Activated T-helper 17 cell treated with anti-CD3 and anti-CD28 coated beads, Interleukin-2, amount 50 U/mL, for 72 hours (primary cell): ENCODE data around the gene CTNND2. TPM values are rescaled to one million over a fixed set of nuclear protein-coding genes. Genes with fewer than 3 reads are reported as not detected.

Experiments
- ATAC-seq: fragments of 150-1000 bp; cut with Tn5 transposase; replicated peaks from 2 replicates; pipeline ENCODE4 v1.10.0; 2021; ENCODE audit warnings: mild to moderate bottlenecking, moderate library complexity
- H3K27ac Mint-ChIP-seq: one replicate; pipeline ENCODE4 v1.8.0; 2022; ENCODE audit warnings: mixed read lengths
- H3K27me3 Mint-ChIP-seq: one replicate; pipeline ENCODE4 v1.8.0; 2022; ENCODE audit warnings: mixed read lengths
- H3K36me3 Mint-ChIP-seq: one replicate; pipeline ENCODE4 v1.8.0; 2022; ENCODE audit warnings: low read depth, mild to moderate bottlenecking, mixed read lengths
- H3K4me1 Mint-ChIP-seq: one replicate; pipeline ENCODE4 v1.8.0; 2022; ENCODE audit warnings: mixed read lengths
- H3K4me3 Mint-ChIP-seq: one replicate; pipeline ENCODE4 v1.8.0; 2022; ENCODE audit warnings: mild to moderate bottlenecking, mixed read lengths
- H3K9me3 Mint-ChIP-seq: one replicate; pipeline ENCODE4 v1.8.0; 2022; ENCODE audit warnings: mixed read lengths
- total RNA-seq, 2 donors: library from RNA; stranded (reverse); gene quantifications; one replicate each; pipeline ENCODE4 v1.2.3, GENCODE V29; 2022

The CTNND2 gene
- total RNA-seq, 2 donors from 2014 or later = 0.21 to 0.39 TPM

GRCh38 chr5:11277323-11277722 lies 626.9 kb downstream of the CTNND2 start:
- Mint-ChIP-seq H3K27me3 (peaks cover 13% of the 10 kb centered on the region), H3K27ac (no peak overlapping the region), H3K36me3 (no peaks in the 10 kb centered on the region), H3K4me1 (no peaks in the 10 kb centered on the region), H3K9me3 (peaks cover 4% of the 10 kb centered on the region), H3K4me3 (no peak overlapping the region)
- no peak for ATAC-seq

- ATAC-seq = no peak
- Mint-ChIP-seq H3K27ac (no peak overlapping the region), H3K27me3 (peaks cover 16% of the 10 kb centered on the region), H3K4me3 (no peak overlapping the region), H3K36me3 (no peaks in the 10 kb centered on the region), H3K9me3 (no peaks in the 10 kb centered on the region), H3K4me1 (no peaks in the 10 kb centered on the region)
These were observed 630.9 kb downstream of the CTNND2 start for GRCh38 chr5:11273180-11273903.

- Mint-ChIP-seq H3K9me3 (no peaks in the 10 kb centered on the region), H3K27ac (no peak overlapping the region), H3K4me1 (no peaks in the 10 kb centered on the region), H3K36me3 (no peaks in the 10 kb centered on the region), H3K27me3 (peaks cover 11% of the 10 kb centered on the region), H3K4me3 (no peak overlapping the region)
- ATAC-seq = no peak
These were observed 634.7 kb downstream of the CTNND2 start for GRCh38 chr5:11269515-11269914.

GRCh38 chr5:11268891-11269290 lies 635.4 kb downstream of the CTNND2 start:
- Mint-ChIP-seq H3K27me3 (peaks cover 9% of the 10 kb centered on the region), H3K4me3 (no peak overlapping the region), H3K27ac (no peak overlapping the region), H3K9me3 (no peaks in the 10 kb centered on the region), H3K4me1 (no peaks in the 10 kb centered on the region), H3K36me3 (no peaks in the 10 kb centered on the region)
- ATAC-seq = no peak

- no peak overlapping the region for H3K4me3 Mint-ChIP-seq
- no peaks in the 10 kb centered on the region for H3K36me3 Mint-ChIP-seq
- no peaks in the 10 kb centered on the region for H3K27me3 Mint-ChIP-seq
- no peaks in the 10 kb centered on the region for H3K9me3 Mint-ChIP-seq
- H3K27ac Mint-ChIP-seq = no peak overlapping the region
- no peak for ATAC-seq
- H3K4me1 Mint-ChIP-seq = no peaks in the 10 kb centered on the region
These were observed 637.9 kb downstream of the CTNND2 start for GRCh38 chr5:11266331-11266730.

GRCh38 chr5:11261241-11261640 lies 643.0 kb downstream of the CTNND2 start:
- no peak for ATAC-seq
- H3K27ac Mint-ChIP-seq = no peak overlapping the region
- no peak overlapping the region for H3K4me3 Mint-ChIP-seq
- H3K36me3 Mint-ChIP-seq = no peaks in the 10 kb centered on the region
- no peaks in the 10 kb centered on the region for H3K4me1 Mint-ChIP-seq
- peaks cover 3% of the 10 kb centered on the region for H3K27me3 Mint-ChIP-seq
- H3K9me3 Mint-ChIP-seq = no peaks in the 10 kb centered on the region

- Mint-ChIP-seq H3K4me3 (no peak overlapping the region), H3K4me1 (no peaks in the 10 kb centered on the region)
These were observed 646.2 kb downstream of the CTNND2 start for GRCh38 chr5:11258001-11258400.

GRCh38 chr5:11252523-11252922 lies 651.7 kb downstream of the CTNND2 start:
- no peaks in the 10 kb centered on the region for H3K36me3 Mint-ChIP-seq
- ATAC-seq = no peak
- H3K4me3 Mint-ChIP-seq = no peak overlapping the region
- H3K27ac Mint-ChIP-seq = no peak overlapping the region
- no peaks in the 10 kb centered on the region for H3K9me3 Mint-ChIP-seq
- no peaks in the 10 kb centered on the region for H3K27me3 Mint-ChIP-seq
- no peaks in the 10 kb centered on the region for H3K4me1 Mint-ChIP-seq

More at GRCh38 chr5:11258001-11258400, 646.2 kb downstream of the CTNND2 start:
- peaks cover 3% of the 10 kb centered on the region for H3K27me3 Mint-ChIP-seq
- H3K9me3 Mint-ChIP-seq = no peaks in the 10 kb centered on the region
- H3K36me3 Mint-ChIP-seq = no peaks in the 10 kb centered on the region
- no peak overlapping the region for H3K27ac Mint-ChIP-seq
- no peak for ATAC-seq

- Mint-ChIP-seq H3K9me3 (no peaks in the 10 kb centered on the region), H3K4me3 (no peak overlapping the region), H3K27me3 (no peaks in the 10 kb centered on the region), H3K4me1 (no peaks in the 10 kb centered on the region), H3K36me3 (no peaks in the 10 kb centered on the region), H3K27ac (no peak overlapping the region)
- no peak for ATAC-seq
These were observed 652.2 kb downstream of the CTNND2 start for GRCh38 chr5:11252075-11252474.

- Mint-ChIP-seq H3K27me3 (no peaks in the 10 kb centered on the region), H3K9me3 (no peaks in the 10 kb centered on the region), H3K27ac (no peak overlapping the region), H3K36me3 (no peaks in the 10 kb centered on the region), H3K4me3 (no peak overlapping the region), H3K4me1 (no peaks in the 10 kb centered on the region)
- ATAC-seq = no peak
These were observed 653.0 kb downstream of the CTNND2 start for GRCh38 chr5:11251247-11251646.

GRCh38 chr5:11248966-11249365 lies 655.3 kb downstream of the CTNND2 start:
- no peak for ATAC-seq
- H3K27ac Mint-ChIP-seq = no peak overlapping the region
- H3K4me1 Mint-ChIP-seq = no peaks in the 10 kb centered on the region
- H3K36me3 Mint-ChIP-seq = no peaks in the 10 kb centered on the region
- H3K27me3 Mint-ChIP-seq = no peaks in the 10 kb centered on the region
- no peaks in the 10 kb centered on the region for H3K9me3 Mint-ChIP-seq
- H3K4me3 Mint-ChIP-seq = no peak overlapping the region

GRCh38 chr5:11247224-11247623 lies 657.0 kb downstream of the CTNND2 start:
- Mint-ChIP-seq H3K4me1 (no peaks in the 10 kb centered on the region), H3K27ac (no peak overlapping the region), H3K9me3 (no peaks in the 10 kb centered on the region), H3K27me3 (no peaks in the 10 kb centered on the region), H3K36me3 (no peaks in the 10 kb centered on the region), H3K4me3 (no peak overlapping the region)
- ATAC-seq = no peak

- Mint-ChIP-seq H3K36me3 (no peaks in the 10 kb centered on the region), H3K27me3 (no peaks in the 10 kb centered on the region), H3K4me1 (peaks cover 12% of the 10 kb centered on the region), H3K4me3 (no peak overlapping the region), H3K9me3 (peaks cover 16% of the 10 kb centered on the region), H3K27ac (no peak overlapping the region)
- ATAC-seq = no peak
These were observed 663.7 kb downstream of the CTNND2 start for GRCh38 chr5:11240293-11241190.

- H3K27ac Mint-ChIP-seq = no peak overlapping the region
- H3K4me1 Mint-ChIP-seq = peaks cover 19% of the 10 kb centered on the region
- peaks cover 16% of the 10 kb centered on the region for H3K9me3 Mint-ChIP-seq
- no peaks in the 10 kb centered on the region for H3K36me3 Mint-ChIP-seq
- H3K27me3 Mint-ChIP-seq = no peaks in the 10 kb centered on the region
- no peak for ATAC-seq
- H3K4me3 Mint-ChIP-seq = no peak overlapping the region
These were observed 664.8 kb downstream of the CTNND2 start for GRCh38 chr5:11239261-11240015.
